ENCODE results near the gene TDRD5. TPM values are rescaled to one million over a fixed set of nuclear protein-coding genes. Genes with fewer than 3 reads are reported as not detected.
A peak's percentile ranks its signal among the peaks of the same experiment; 100 is the strongest.

The TDRD5 gene
- total RNA-seq: not detected

- Histone ChIP-seq H3K36me3 (replicated peaks in 1 of 2; ENCODE audit: insufficient read depth in 1 of 2, low read depth in 2 of 2) (no peaks in the 10 kb centered on the region), H3K4me1 (peaks cover 10% of the 10 kb centered on the region), H3K27ac (no peak within 1 kb of the TSS), H3K4me3 (no peak within 1 kb of the TSS), H3K9me3 (peaks cover 0 to 5% (median 0%) of the 10 kb centered on the region in 3 donors), H3K27me3 (no peaks in the 10 kb centered on the region)
- intact Hi-C loops (cut with DNase I): no loop called here
- TF ChIP-seq CTCF (IDR thresholded peaks at IDR 0.05) (peak in 2 of 7 experiments; percentile 3 to 20), POLR2A (IDR thresholded peaks at IDR 0.05) (no peak)
- WGBS, 2 donors: 18 to 35% methylated on average over 19 to 72 of the region's 75 CpGs
- DNase-seq: peak; percentile 49 to 67 (median 57)
- peak; percentile 64 for ATAC-seq
Measured at GRCh38 chr1:179591592-179592580, at the start of gene TDRD5. TDRD5 (plus strand) TSS chr1:179591832; CDS start chr1:179592616, 784 bp downstream.

GRCh38 chr1:179545321-179545720, 46.3 kb upstream of the TDRD5 start:
- DNase-seq (peak; percentile 5 to 22 (median 15)), ATAC-seq (peak; percentile 42)
- 14 to 23% methylated on average over 3 of the region's 3 CpGs for WGBS, 2 donors
- H3K36me3 ChIP-seq (replicated peaks in 1 of 2; ENCODE audit: insufficient read depth in 1 of 2, low read depth in 2 of 2): no peaks in the 10 kb centered on the region
- H3K9me3 ChIP-seq: no peaks in the 10 kb centered on the region
- TF ChIP-seq POLR2A (IDR thresholded peaks at IDR 0.05) (no peak), CTCF (IDR thresholded peaks at IDR 0.05) (no peak)
- no peak overlapping the region for H3K27ac ChIP-seq
- intact Hi-C loops (cut with DNase I): no loop called here
- peaks cover 5% of the 10 kb centered on the region for H3K4me1 ChIP-seq
- no peak overlapping the region for H3K4me3 ChIP-seq
- H3K27me3 ChIP-seq: no peaks in the 10 kb centered on the region

- Histone ChIP-seq H3K4me3 (no peak overlapping the region), H3K36me3 (replicated peaks in 1 of 2; ENCODE audit: insufficient read depth in 1 of 2, low read depth in 2 of 2) (no peaks in the 10 kb centered on the region), H3K27ac (no peak overlapping the region), H3K9me3 (no peaks in the 10 kb centered on the region), H3K27me3 (no peaks in the 10 kb centered on the region), H3K4me1 (peaks cover 5% of the 10 kb centered on the region)
- no peak for TF ChIP-seq POLR2A (IDR thresholded peaks at IDR 0.05)
- no peak for TF ChIP-seq CTCF (IDR thresholded peaks at IDR 0.05)
- DNase-seq: no peak
- no peak for ATAC-seq
- intact Hi-C loops (cut with DNase I): no loop called here
- WGBS, 2 donors: 94 to 100% methylated on average over 1 to 2 of the region's 2 CpGs
Measured at GRCh38 chr1:179547021-179547535, 44.6 kb upstream of the TDRD5 start.

- H3K36me3 ChIP-seq (replicated peaks in 1 of 2; ENCODE audit: insufficient read depth in 1 of 2, low read depth in 2 of 2): no peaks in the 10 kb centered on the region
- DNase-seq: no peak
- H3K4me1 ChIP-seq: peaks cover 5% of the 10 kb centered on the region
- intact Hi-C loops (cut with DNase I): no loop called here
- WGBS, 2 donors: 48 to 69% methylated on average over 3 of the region's 3 CpGs
- no peak overlapping the region for H3K4me3 ChIP-seq
- H3K27me3 ChIP-seq: no peaks in the 10 kb centered on the region
- H3K9me3 ChIP-seq: no peaks in the 10 kb centered on the region
- ATAC-seq: no peak
- no peak for TF ChIP-seq CTCF (IDR thresholded peaks at IDR 0.05)
- TF ChIP-seq POLR2A (IDR thresholded peaks at IDR 0.05): no peak
- no peak overlapping the region for H3K27ac ChIP-seq
Measured at GRCh38 chr1:179548666-179549367, 42.8 kb upstream of the TDRD5 start.

Measured in body of pancreas (tissue), 4 donors.